ENCODE measurements around the gene ZDHHC11. TPM values are rescaled to one million over a fixed set of nuclear protein-coding genes. Genes with fewer than 3 reads are reported as not detected.

ZDHHC11 gene
- total RNA-seq, 1 donor from 2014 or later: 27.5 TPM

- Mint-ChIP-seq H3K36me3 (peaks cover 42% of the 10 kb centered on the region), H3K27me3 (no peaks in the 10 kb centered on the region), H3K27ac (no peak overlapping the region), H3K9me3 (no peaks in the 10 kb centered on the region), H3K4me1 (ENCODE audit: unreplicated experiment) (no peaks in the 10 kb centered on the region), H3K4me3 (no peak overlapping the region)
- no peak for TF ChIP-seq CTCF (conservative IDR thresholded peaks at IDR 0.05)
- DNase-seq (ENCODE audit: extremely low spot score, unreplicated experiment): no peak
These were observed 20.2 kb upstream of the ZDHHC11 start for GRCh38 chr5:870956-871355.

DNA sequence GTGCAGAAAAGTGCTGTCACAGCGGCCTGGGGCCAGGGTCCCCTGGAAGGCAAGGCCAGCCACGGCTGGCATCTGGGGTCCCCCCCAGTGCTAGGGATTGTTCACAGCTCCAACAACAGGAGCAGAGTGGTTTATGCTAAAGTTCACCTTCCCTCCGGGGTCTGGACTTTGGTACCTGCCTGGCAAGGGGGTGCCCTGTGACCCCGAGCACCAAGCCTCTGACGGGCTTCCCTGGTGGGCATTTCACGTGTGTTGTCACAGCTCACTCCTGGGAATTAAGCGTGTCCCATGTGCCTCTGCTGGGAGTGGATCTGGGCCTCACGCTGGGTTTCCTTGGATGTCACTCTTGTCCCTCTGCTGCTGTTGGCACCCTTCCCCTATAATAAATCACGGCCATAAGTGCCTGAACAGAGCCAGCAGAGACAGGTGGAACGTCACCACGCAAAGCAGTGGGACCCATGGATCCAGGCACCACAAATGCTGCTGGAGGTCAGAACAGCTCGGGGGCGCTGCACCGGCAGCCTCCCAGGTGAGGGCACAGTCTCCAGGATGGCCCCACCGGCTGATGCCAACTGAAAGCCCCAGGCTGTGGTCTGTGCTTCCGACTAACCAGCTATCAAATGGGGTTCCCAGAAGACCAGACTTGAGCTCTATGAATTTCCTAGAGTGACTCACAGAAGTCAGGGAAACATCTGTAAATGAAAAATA lies 17.8 kb upstream of the ZDHHC11 start:
- H3K9me3 Mint-ChIP-seq: no peaks in the 10 kb centered on the region
- H3K27me3 Mint-ChIP-seq: no peaks in the 10 kb centered on the region
- no peaks in the 10 kb centered on the region for H3K4me1 Mint-ChIP-seq (ENCODE audit: unreplicated experiment)
- H3K36me3 Mint-ChIP-seq: peaks cover 34% of the 10 kb centered on the region
- H3K27ac Mint-ChIP-seq: no peak overlapping the region
- DNase-seq (ENCODE audit: extremely low spot score, unreplicated experiment): no peak
- no peak for TF ChIP-seq CTCF (conservative IDR thresholded peaks at IDR 0.05)
- H3K4me3 Mint-ChIP-seq: no peak overlapping the region

GRCh38 chr5:867300-867870 lies 16.6 kb upstream of the ZDHHC11 start:
- H3K36me3 Mint-ChIP-seq: peaks cover 29% of the 10 kb centered on the region

GRCh38 chr5:865771-866170 lies 15.0 kb upstream of the ZDHHC11 start:
- no peaks in the 10 kb centered on the region for H3K4me1 Mint-ChIP-seq (ENCODE audit: unreplicated experiment)
- TF ChIP-seq CTCF (conservative IDR thresholded peaks at IDR 0.05): no peak
- H3K4me3 Mint-ChIP-seq: no peak overlapping the region
- no peak for DNase-seq (ENCODE audit: extremely low spot score, unreplicated experiment)
- H3K27me3 Mint-ChIP-seq: no peaks in the 10 kb centered on the region
- H3K27ac Mint-ChIP-seq: no peak overlapping the region
- H3K36me3 Mint-ChIP-seq: peaks cover 24% of the 10 kb centered on the region
- H3K9me3 Mint-ChIP-seq: no peaks in the 10 kb centered on the region

More at GRCh38 chr5:867300-867870, 16.6 kb upstream of the ZDHHC11 start:
- no peak for DNase-seq (ENCODE audit: extremely low spot score, unreplicated experiment)
- Mint-ChIP-seq H3K27ac (no peak overlapping the region), H3K27me3 (no peaks in the 10 kb centered on the region), H3K4me3 (no peak overlapping the region), H3K9me3 (no peaks in the 10 kb centered on the region), H3K4me1 (ENCODE audit: unreplicated experiment) (no peaks in the 10 kb centered on the region)
- no peak for TF ChIP-seq CTCF (conservative IDR thresholded peaks at IDR 0.05)

DNA sequence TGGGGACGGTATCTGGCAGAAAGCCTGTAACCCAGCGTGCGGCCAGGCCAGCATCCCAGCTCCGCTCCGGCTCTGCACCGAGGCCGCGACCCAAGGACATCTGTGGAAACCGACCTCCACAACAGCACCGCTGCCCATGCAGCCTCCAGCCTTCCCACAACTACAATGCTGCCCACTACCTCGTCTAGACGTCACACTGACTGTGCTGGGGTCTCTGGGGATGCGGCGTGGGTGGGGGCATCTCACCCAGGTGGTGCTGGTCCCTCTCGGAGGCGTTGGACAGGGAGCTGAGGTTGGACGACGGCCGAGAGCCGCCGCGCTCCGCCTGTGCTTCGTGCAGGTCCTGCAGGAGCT lies 14.4 kb upstream of the ZDHHC11 start:
- H3K36me3 Mint-ChIP-seq: peaks cover 24% of the 10 kb centered on the region
- H3K27me3 Mint-ChIP-seq: no peaks in the 10 kb centered on the region
- H3K27ac Mint-ChIP-seq: no peak overlapping the region
- no peaks in the 10 kb centered on the region for H3K4me1 Mint-ChIP-seq (ENCODE audit: unreplicated experiment)
- no peak overlapping the region for H3K4me3 Mint-ChIP-seq
- no peaks in the 10 kb centered on the region for H3K9me3 Mint-ChIP-seq
- no peak for DNase-seq (ENCODE audit: extremely low spot score, unreplicated experiment)
- no peak for TF ChIP-seq CTCF (conservative IDR thresholded peaks at IDR 0.05)

Measured in type B pancreatic cell (in vitro differentiated cells).